HG03039 (cell line): Measurements from ENCODE around the gene ZNF570.

Experiments used
- ATAC-seq: cut with Tn5 transposase; IDR thresholded peaks from one replicate; pipeline ENCODE4 v1.9.1; 2021; ENCODE audit warnings: mild to moderate bottlenecking, moderate library complexity; ENCODE audit not compliant: unreplicated experiment

Gene ZNF570

DNA sequence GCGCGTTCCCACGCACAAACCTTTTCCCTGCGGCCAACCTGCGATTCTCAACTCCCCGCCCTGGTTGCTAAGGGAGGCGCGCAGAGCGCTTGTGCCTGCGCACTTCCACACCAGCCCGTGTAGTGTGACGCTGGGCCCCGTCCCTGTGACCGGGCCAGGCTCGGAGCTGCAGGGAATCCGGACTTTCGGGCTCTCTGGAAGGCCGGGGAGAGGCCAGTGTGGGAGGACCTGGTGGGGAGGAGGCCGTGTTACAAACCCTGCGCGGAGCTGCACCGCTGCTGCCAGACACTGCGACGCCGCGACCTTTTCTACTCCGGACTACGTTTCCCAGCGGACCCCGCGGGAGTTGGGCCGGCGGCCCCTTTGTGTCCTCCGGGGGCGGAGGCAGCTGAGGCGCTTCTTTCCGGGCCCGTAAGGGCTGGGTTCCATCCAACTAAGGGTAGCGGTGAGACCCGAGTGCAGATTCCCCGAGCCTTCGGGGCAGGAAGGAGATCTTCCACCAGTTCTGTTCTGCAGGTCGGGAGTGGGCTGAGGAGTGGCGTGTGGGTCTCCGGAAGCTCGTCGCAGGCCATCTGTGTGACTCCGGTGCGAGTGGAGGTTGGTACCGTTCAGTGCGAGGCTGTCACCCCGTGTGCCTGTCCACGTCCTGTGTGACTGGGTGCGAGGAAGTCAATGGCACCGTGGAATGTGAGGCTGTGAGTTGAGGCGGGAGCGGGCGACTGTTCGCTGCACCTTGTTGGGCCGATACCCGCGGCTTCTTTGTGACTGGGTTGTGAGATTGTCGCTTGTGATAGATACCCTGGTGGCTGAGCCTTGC, at the start of gene ZNF570:
Gene ZNF570, plus strand, starts transcription at position 396 of the 817 bp plus-strand sequence. CDS start 999 bp downstream, outside the sequence.
- peak; percentile 46 for ATAC-seq

DNA sequence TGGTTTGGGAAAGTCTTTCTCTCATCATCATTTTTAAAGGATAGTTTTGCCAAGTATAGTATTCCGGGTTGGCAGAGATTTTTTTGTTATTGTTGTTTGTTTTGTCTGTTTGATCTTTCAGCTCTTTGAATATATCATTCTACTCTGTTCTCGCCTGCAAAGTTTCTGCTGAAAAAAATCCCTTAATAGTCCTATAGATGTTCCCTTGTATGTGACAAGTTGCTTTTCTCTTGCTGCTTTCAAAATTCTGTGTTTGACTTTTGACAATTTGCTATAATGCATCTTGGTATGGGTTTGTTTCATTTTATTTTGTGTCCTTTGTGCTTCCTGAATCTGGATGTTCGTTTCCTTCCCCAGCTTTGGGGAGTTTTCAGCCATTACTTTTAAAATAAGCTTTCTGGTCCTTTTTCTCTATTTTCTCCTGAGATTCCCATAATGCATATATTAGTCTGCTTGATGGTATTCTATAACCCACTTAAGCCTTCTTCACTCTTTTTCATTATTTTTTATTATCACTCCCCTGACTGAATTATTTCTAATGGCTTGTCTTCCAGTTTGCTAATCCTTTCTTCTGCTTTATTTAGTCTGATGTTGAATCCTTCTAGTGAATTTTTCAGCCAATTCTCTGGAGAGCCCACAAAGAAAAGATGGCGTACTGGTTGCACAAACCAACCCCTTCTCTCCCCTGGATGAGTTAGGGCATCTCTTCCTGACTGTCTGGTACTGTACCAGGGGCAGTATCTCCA, 16.5 kb upstream of the ZNF570 start:
- ATAC-seq: no peak

DNA sequence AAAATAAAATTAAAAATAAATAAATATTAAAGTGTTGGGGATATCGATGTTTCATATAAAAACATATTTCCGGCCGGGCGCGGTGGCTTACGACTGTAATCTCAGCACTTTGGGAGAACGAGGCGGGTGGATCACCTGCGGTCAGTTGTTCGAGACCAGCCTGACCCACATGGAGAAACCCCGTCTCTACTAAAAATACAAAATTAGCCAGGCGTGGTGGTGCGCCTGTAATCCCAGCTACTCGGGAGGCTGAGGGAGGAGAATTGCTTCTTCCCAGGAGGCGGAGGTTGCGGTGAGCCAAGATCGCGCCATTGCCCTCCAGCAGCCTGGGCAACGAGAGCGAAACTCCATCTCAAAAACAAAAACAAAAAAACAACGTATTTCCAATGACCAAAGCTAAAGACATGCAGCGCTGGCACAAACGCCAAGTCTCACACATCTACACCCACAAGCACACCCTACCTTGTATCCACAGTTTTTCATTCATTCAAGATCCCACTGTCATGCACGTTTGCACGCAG, 2.8 kb upstream of the ZNF570 start:
- ATAC-seq: no peak

DNA sequence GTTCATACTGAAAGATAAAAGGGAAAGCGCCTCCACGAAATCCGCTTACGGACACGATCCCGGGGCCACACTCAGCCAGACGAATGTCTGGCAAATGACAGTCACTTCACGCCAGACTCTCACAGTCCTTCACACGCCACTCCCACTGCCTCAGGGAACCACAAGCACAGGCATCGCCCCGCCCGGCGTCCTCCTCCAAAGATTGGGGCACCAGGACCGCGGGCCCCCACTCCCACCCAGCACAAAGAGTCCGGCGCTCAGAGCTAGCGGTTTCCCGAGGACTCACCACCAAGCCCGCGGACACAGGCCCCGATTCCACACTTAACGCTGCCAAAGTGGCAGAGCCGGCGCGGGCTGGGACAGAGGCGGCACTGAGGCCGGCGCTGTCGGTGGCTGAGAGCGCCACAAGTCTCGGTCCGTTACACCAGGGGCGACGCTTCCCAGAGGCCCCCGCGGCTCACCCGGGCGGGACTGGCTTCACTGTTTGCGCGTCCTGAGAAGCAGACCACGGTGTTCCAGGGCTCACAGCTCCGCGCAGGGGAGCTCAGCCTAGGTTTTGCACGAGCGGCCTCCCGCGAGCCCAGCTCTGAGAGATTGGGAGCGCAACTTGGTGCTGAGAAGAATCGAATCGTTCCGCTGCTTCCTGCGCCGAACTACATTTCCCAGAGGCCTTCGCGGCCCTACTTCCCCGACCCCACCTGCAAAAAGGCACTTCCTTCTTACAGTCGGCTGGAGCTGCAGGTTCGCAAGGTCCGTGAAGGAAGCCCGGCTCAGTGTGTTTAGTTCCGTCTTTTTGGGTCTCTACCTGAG, 2.2 kb upstream of the ZNF570 start, which contains the start of gene ZNF569:
Gene ZNF569, minus strand, starts transcription at position 647 of the 810 bp plus-strand sequence. CDS start 22,523 bp downstream, outside the sequence.
- ATAC-seq: peak; percentile 46

DNA sequence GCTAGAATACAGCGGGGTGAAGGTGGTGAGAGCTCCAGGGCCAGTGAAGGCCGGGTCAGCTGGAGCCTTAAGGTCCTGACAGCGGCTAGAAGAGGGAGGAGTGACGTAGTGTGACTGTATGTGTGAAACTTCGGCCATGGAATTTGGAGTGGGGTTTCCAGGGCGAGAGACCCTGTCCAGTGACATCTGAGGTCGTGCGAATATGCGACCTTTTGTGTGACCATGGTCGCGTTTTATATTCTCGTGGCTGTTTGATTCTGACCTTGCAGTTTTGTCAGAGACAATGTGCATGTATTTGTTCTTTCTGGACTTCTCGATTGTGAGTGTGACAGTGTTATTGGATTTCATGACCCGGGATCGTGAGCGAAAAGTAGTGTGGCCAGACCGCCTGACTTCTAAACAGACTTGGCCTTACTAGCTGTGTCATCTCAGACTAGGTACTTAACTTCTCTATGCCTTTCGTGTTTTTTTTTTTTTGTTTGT, 1.5 kb upstream of the ZNF570 start:
- ATAC-seq: no peak

DNA sequence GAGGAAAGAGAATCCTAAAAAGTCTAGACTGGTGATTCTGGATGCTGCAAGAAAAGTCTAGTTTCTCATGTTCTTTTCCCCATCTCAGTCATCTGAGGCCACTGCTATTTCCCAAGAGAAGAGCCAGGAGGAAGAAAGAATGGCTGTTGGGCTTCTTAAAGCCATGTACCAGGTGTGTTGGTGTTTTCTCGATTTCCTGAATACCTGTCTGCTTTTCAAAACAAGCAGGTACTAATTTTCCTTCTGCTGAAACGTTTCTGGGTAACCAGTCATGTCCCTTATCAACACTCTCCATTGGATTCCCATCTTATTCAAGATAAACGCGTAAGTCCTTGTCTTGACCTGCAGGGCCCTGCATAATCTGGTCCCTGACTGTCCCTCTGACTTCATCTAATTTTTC, 1.1 kb downstream of the ZNF570 start:
- ATAC-seq: no peak

DNA sequence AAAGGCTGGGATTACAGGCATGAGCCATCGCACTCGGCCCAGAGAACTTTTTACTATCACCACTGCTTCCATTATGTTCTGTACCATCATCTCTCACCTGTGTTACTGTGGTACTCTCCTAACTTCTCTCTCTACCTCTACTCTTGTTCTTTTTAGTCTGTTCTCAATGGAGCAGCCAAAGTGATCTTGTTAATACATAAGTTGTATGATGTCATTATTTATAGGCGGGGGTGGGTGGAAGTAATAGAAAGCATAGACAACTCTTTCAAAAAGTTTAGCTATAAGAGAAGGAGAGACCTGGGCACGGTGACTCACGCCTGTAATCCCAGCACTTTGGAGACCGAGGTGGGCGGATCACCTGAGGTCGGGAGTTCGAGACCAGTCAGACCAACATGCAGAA, 3.0 kb downstream of the ZNF570 start:
- ATAC-seq: no peak

DNA sequence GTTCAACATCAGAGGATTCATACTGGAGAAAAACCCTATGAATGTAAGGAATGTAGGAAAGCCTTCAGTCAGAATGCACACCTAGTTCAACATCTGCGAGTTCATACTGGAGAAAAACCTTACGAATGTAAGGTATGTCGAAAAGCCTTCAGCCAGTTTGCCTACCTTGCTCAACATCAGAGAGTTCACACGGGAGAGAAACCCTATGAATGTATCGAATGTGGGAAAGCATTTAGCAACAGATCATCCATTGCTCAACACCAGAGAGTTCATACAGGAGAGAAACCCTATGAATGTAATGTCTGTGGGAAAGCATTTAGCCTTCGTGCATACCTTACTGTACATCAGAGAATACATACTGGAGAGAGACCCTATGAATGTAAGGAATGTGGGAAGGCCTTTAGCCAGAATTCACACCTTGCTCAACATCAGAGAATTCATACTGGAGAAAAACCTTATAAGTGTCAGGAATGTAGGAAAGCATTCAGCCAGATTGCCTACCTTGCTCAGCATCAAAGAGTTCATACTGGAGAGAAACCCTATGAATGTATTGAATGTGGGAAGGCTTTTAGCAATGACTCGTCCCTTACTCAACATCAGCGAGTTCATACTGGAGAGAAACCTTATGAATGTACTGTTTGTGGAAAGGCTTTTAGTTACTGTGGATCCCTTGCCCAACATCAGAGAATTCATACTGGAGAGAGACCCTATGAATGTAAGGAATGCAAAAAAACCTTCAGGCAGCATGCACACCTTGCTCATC, 15.4 kb downstream of the ZNF570 start:
- ATAC-seq: no peak

DNA sequence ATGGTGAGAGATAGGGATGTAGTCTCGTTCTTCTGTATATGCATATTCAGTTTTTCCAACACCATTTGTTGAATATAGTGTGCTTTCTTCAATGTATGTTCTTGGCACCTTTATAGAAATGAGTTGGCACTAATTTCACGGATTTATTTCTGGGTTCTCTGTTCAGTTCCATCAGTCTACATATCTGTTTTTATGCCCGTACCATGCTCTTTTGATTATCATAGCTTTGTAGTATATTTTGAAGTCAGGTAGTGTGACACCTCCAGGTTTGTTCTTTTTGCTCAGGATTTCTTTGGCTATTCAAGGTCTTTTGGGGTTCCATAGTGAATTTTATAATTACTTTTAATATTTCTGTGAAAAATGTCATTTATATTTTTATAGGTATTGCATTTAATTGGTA, 23.1 kb downstream of the ZNF570 start:
- ATAC-seq: no peak

DNA sequence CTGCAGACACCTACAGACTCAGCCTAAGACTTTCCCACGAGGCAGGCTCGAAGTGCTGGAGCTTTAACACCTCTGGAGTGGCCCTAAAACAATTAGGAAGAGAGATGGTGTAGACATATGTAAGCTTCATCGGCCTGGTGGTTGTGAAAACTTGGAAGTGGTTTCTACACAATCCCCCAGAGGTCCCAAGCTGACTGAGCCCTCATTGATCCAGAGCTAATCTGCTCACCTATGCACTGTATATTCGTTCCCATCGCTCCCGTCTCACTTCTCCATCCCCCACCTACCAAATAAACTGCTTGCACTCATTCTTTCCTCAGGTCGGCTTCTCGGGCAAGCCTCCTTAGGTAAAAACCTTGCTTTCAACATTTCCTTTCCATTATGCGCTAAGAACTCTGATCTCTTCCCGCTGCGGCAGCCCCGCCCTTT, 36.8 kb downstream of the ZNF570 start:
- peak; percentile 25 for ATAC-seq

DNA sequence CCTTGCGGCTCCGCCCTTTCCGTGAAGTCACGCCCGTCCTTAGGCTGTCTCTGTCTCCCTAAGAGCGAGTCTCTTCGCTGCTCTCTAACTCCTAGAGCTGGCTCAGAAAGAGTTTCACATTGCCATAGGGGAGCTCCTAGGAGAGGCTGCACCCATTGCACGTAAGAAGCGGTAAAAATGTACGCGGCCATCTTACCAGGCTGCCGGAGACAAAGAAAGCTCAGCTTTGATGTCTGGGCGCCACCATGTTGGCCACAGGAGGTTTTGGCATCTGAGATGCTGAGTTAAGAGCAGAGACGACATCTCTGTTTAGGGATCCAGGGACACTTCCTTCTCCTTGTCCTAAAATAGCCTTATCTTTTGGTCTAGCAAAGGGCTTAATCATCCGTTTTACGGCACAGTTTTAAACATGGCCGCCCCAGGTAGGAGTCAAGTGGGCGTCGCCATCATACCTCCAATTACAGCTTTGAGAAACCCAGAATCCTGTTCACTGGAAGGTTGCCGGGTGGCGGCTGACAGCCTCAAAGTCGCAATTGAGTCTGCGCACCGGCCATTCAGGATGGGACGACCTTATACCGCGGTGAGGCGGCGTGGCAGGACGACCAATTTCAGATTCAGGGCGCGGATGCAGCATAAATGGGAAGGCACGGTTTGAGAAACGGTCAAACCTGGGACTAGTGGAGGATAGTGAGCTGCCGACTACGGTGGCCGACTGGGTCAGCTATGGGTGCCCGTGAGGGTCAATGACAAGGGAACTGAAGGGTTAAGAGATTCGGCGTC, 37.4 kb downstream of the ZNF570 start, which contains the start of gene ZNF793:
Gene ZNF793, plus strand, starts transcription at position 553 of the 780 bp plus-strand sequence. CDS start 16,501 bp downstream, outside the sequence.
- peak; percentile 56 for ATAC-seq

DNA sequence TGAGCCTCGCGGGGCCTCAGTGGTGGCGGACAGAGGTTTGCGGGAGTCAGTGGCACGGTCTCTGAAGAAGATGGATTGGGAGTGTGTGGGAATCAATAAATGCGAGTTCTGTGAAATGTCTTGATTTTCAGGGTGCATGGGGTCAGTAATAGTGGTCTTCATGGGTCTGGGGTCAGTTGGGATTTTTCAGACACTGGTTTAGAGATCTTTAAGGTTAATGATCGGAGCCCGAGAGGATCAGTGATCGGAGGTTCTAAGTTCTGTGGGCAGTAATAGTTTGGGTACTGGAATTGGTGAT, 38.0 kb downstream of the ZNF570 start:
- no peak for ATAC-seq

DNA sequence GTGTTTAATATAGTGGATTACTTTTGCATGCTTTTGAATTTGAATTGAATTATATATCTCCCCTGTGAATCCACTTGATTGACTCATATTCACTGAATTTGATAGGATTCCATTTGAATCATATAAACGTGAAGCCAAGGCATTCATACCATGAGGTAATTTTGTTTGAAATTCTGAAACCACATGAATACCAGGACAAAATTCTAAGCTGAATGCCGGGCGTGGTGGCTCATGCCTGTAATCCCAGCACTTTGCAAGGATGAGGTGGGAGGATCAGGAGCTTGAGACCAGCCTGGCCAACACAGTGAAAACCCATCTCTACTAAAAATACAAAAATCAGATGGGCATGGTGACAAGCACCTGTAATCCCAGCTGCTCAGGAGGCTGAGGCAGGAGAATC, 42.0 kb downstream of the ZNF570 start:
- no peak for ATAC-seq

DNA sequence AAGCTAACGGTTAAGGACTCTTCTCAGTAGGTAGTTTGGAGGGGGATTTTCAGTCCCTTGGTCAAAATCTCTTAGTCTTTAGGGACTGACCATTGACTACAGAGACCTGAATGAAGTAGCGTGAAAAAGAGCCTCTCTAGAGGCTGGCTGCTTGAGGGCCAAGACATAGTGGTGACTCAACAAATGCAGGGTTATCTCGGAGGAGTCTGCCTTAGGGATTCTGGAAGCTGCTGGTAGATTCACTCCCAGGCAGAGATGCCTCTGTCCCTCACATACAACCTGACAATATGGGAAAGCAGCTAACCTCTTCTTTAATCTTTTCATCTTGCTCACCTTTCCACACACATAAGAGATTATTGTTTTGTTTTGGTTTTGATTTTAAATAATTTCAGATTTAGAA, 42.7 kb downstream of the ZNF570 start:
- ATAC-seq: no peak

DNA sequence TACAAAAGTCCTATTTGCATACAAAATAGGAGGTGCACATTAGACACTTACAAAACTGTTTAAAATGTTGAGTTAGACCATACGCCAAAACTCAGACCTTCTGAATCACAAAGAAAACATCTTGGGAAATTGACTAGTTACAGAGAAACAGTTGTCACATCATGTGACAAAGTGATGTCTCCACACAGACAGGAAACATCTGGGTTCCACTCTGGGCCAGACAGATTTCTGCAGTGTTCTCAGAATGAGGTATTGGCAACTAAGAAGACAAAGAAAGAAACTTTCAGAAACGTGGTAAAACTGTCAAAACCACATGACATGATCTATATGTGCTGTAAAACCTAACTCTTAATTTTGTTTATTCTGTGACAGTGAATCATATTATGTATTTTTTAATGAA, 44.2 kb downstream of the ZNF570 start:
- no peak for ATAC-seq

DNA sequence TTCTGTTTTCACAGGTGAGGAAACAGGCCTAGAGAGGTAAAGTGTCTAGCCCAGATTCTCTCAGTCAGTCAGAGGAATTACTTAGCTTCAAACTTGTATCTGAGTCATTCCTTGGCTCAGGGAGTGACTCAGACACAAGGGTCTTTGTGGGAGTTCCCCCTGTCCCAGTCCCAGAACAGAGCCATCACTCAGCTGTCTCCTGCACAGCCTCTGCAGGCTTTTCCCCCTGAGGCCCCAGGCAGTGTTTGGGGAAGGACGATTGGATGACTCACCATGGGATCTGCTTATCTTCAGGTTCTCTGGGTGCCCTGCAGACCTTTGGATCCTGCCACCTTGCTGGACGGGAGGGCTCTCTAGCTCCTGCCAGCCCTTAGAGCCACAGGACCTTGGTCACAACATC, 50.7 kb downstream of the ZNF570 start:
- ATAC-seq: no peak

DNA sequence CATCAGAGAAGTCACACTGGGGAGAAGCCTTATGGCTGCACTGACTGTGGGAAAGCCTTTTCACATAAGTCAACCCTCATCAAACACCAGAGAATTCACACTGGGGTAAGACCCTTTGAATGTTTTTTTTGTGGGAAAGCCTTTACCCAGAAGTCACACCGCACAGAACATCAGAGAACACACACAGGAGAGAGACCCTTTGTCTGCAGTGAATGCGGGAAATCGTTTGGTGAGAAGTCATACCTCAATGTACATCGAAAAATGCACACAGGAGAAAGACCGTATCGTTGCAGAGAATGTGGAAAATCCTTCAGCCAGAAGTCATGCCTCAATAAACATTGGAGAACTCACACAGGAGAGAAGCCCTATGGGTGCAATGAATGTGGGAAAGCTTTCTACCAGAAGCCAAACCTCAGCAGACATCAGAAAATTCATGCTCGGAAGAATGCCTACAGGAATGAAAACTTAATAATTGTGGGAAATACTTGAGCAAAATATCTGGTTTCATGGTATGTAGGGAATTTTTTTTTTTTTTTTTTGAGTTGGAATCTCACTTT, 68.3 kb downstream of the ZNF570 start:
- ATAC-seq: no peak
